SK-N-SH (cell line): ENCODE measurements around the gene SHTN1. TPM values are rescaled to one million over a fixed set of nuclear protein-coding genes. Genes with fewer than 3 reads are reported as not detected.

Experiments
- CTCF ChIA-PET: fragments of 300-600, 350-600 bp; formaldehyde crosslinking; extraction: SDS; loops from one replicate; lab custom pipeline; 2021; lab: Yijun Ruan, JAX
- POLR2A ChIA-PET: fragments of 350-600 bp; sonication (Branson Sonifier 250); formaldehyde crosslinking; extraction: SDS; loops from one replicate; lab custom pipeline; 2020; ENCODE audit warnings: antibody characterized with exemption, inconsistent platforms; lab: Yijun Ruan, JAX
- DNase-seq: peaks from one replicate; pipeline ENCODE4 v3.0.0; 2012
- H2AFZ ChIP-seq: fragments of 200-600 bp; sonication (generic); 2 replicates; pipeline ENCODE4 v1.8.1; 2016; ENCODE audit warnings: antibody characterized with exemption, mild to moderate bottlenecking, low read depth
- H3F3A ChIP-seq: fragments of 200-600 bp; sonication (generic); replicated peaks from 2 replicates; pipeline ENCODE3; 2016; ENCODE audit warnings: antibody characterized with exemption, mild to moderate bottlenecking; ENCODE audit not compliant: insufficient read depth
- H3K27ac ChIP-seq, 2 experiments: fragments of 200-500 bp in 1 of 2; fragments of 200-600 bp in 1 of 2; sonication (Bioruptor generic) in 1 of 2; sonication (generic), shearing (Covaris generic) in 1 of 2; 2 replicates each; pipeline versions ENCODE4 v1.5.1 to v1.6.1; 2014 to 2016; ENCODE audit warnings: low read depth in 2 of 2, inconsistent platforms in 1 of 2, low read length in 1 of 2, mild to moderate bottlenecking in 1 of 2, mixed read lengths in 1 of 2
- H3K27me3 ChIP-seq: fragments of 200-600 bp; sonication (generic), shearing (Covaris generic); 2 replicates; pipeline ENCODE4 v1.6.1; 2016; ENCODE audit warnings: mixed run types; ENCODE audit not compliant: insufficient read depth
- H3K36me3 ChIP-seq, 2 experiments: fragments of 200-500 bp in 1 of 2; fragments of 200-600 bp in 1 of 2; sonication (Bioruptor generic) in 1 of 2; sonication (generic) in 1 of 2; replicated peaks in 1 of 2; 2 replicates each; pipeline versions ENCODE3 to v1.5.1; 2014 to 2016; ENCODE audit warnings: low read length in 1 of 2, mild to moderate bottlenecking in 1 of 2; ENCODE audit not compliant: insufficient read depth in 2 of 2, control insufficient read depth in 1 of 2
- H3K4me1 ChIP-seq, 2 experiments: fragments of 200-500 bp in 1 of 2; fragments of 200-600 bp in 1 of 2; sonication (Bioruptor generic) in 1 of 2; sonication (generic), shearing (Covaris generic) in 1 of 2; 2 replicates each; pipeline versions ENCODE4 v1.5.1 to v1.6.1; 2014 to 2016; ENCODE audit warnings: low read depth in 1 of 2, low read length in 1 of 2, mixed run types in 1 of 2; ENCODE audit not compliant: insufficient read depth in 2 of 2, control insufficient read depth in 1 of 2
- H3K4me2 ChIP-seq: fragments of 200-600 bp; sonication (generic), shearing (Covaris generic); 2 replicates; pipeline ENCODE4 v1.6.1; 2017; ENCODE audit warnings: mixed run types
- H3K4me3 ChIP-seq, 2 experiments: fragments of 200-500 bp in 1 of 2; fragments of 200-600 bp in 1 of 2; sonication (Bioruptor generic) in 1 of 2; sonication (generic), shearing (Covaris generic) in 1 of 2; 2 replicates each; pipeline versions ENCODE4 v1.5.1 to v1.8.1; 2014 to 2016; ENCODE audit warnings: low read depth in 2 of 2, inconsistent platforms in 1 of 2, low read length in 1 of 2, mild to moderate bottlenecking in 1 of 2, mixed read lengths in 1 of 2, moderate library complexity in 1 of 2
- H3K79me2 ChIP-seq: fragments of 200-600 bp; sonication (generic); 2 replicates; pipeline ENCODE4 v1.8.1; 2017; ENCODE audit warnings: mild to moderate bottlenecking; ENCODE audit not compliant: insufficient read depth
- H3K9ac ChIP-seq: fragments of 200-600 bp; sonication (generic); 2 replicates; pipeline ENCODE4 v1.6.1; 2017; ENCODE audit warnings: mixed run types
- H3K9me2 ChIP-seq: fragments of 200-600 bp; sonication (generic); 2 replicates; pipeline ENCODE4 v1.6.1; 2017; ENCODE audit warnings: mixed run types
- H3K9me3 ChIP-seq: fragments of 200-600 bp; sonication (generic); 2 replicates; pipeline ENCODE4 v1.6.1; 2017; ENCODE audit warnings: mixed run types, mild to moderate bottlenecking, moderate library complexity
- H4K20me1 ChIP-seq: fragments of 200-600 bp; sonication (generic); 2 replicates; pipeline ENCODE4 v1.6.1; 2017; ENCODE audit warnings: mild to moderate bottlenecking, mixed run types; ENCODE audit not compliant: insufficient read depth
- CTCF ChIP-seq: fragments of 200-600 bp; sonication (generic); IDR thresholded peaks from 2 replicates; pipeline ENCODE4 v1.6.1; 2017; ENCODE audit warnings: antibody characterized with exemption, mild to moderate bottlenecking, moderate library complexity
- ELF1 ChIP-seq: IDR thresholded peaks from 2 replicates; pipeline ENCODE4 v1.4.0; 2012
- EZH2phosphoT487 ChIP-seq: fragments of 200-600 bp; sonication (generic); IDR thresholded peaks from 2 replicates; pipeline ENCODE4 v1.6.1; 2017; ENCODE audit warnings: low read depth, mixed run types, mild to moderate bottlenecking, antibody characterized with exemption, moderate library complexity, borderline replicate concordance
- IRF3 ChIP-seq: fragments of 150-350 bp; IDR thresholded peaks from 2 replicates; pipeline ENCODE4 v1.6.1; 2016; ENCODE audit warnings: mild to moderate bottlenecking, low read depth, low read length
- JUND ChIP-seq: IDR thresholded peaks from 2 replicates; pipeline ENCODE4 v1.4.0; 2012
- MXI1 ChIP-seq: IDR thresholded peaks from 2 replicates; pipeline ENCODE4 v1.6.1; 2012; ENCODE audit warnings: mild to moderate bottlenecking, low read depth, low read length, improper control_type of control experiment
- NRF1 ChIP-seq: IDR thresholded peaks from 2 replicates; pipeline ENCODE4 v1.6.1; 2012; ENCODE audit warnings: low read depth, mild to moderate bottlenecking, low read length
- PBX3 ChIP-seq: IDR thresholded peaks from 2 replicates; pipeline ENCODE4; 2012
- POLR2AphosphoS5 ChIP-seq: IDR thresholded peaks from 2 replicates; pipeline ENCODE4 v1.6.1; 2012; ENCODE audit warnings: low read depth, low read length
- REST ChIP-seq: IDR thresholded peaks from 2 replicates; pipeline ENCODE4 v1.6.1; 2012; ENCODE audit warnings: mild to moderate bottlenecking, low read depth, low read length, moderate library complexity
- RFX5 ChIP-seq: IDR thresholded peaks from 2 replicates; pipeline ENCODE4 v1.6.1; 2012; ENCODE audit warnings: mild to moderate bottlenecking, improper control_type of control experiment, low read length
- SIN3A ChIP-seq: IDR thresholded peaks from 2 replicates; pipeline ENCODE4 v1.6.1; 2012; ENCODE audit warnings: low read depth, mild to moderate bottlenecking, low read length, moderate library complexity, borderline replicate concordance
- TEAD4 ChIP-seq: IDR thresholded peaks from 2 replicates; pipeline ENCODE4 v1.4.0; 2012; ENCODE audit warnings: mild to moderate bottlenecking, borderline replicate concordance; ENCODE audit not compliant: insufficient read depth
- USF1 ChIP-seq: IDR thresholded peaks from 2 replicates; pipeline ENCODE4 v1.4.0; 2012; ENCODE audit warnings: low read depth, borderline replicate concordance
- ZBTB33 ChIP-seq: IDR thresholded peaks from 2 replicates; pipeline ENCODE4 v1.4.0; 2012; ENCODE audit warnings: low read depth, borderline replicate concordance
- WGBS: methylation state at CpG from one replicate; pipeline ENCODE4 v1.1.6; 2017; ENCODE audit warnings: low lambda C conversion rate; 5-methylcytosine and 5-hydroxymethylcytosine counted together
- polyA plus RNA-seq, 3 experiments: library from polyadenylated mRNA; depleted of rRNA; stranded (reverse); fragments of >200 nt; gene quantifications; 2 replicates each; pipeline ENCODE4 v1.2.3, GENCODE V29; 2012

The SHTN1 gene
- polyA plus RNA-seq, 1 of the 3 experiments (the other 2 are of a cell fraction) = 5.2 TPM

- no peak for TF ChIP-seq EZH2phosphoT487
These were observed 32.9 kb downstream of the SHTN1 start (continued) for GRCh38 chr10:116972131-116972530.

- POLR2A ChIA-PET = no interaction called here
- CTCF ChIA-PET = no interaction called here
These were observed 34.9 kb downstream of the SHTN1 start for GRCh38 chr10:116970050-116970449.

More at GRCh38 chr10:116970050-116970449, 34.9 kb downstream of the SHTN1 start:
- TF ChIP-seq NRF1 = no peak
- no peak for TF ChIP-seq TEAD4
- TF ChIP-seq ZBTB33 = no peak
- TF ChIP-seq JUND = no peak
- no peak for TF ChIP-seq PBX3
- no peak for TF ChIP-seq REST
- no peak for TF ChIP-seq CTCF
- TF ChIP-seq USF1 = no peak
- no peak for TF ChIP-seq RFX5
- TF ChIP-seq SIN3A = no peak
- TF ChIP-seq MXI1 = no peak
- no peak for TF ChIP-seq POLR2AphosphoS5
- no peak for TF ChIP-seq IRF3
- no peak for TF ChIP-seq EZH2phosphoT487
- no peak for TF ChIP-seq ELF1
- H3K9ac ChIP-seq = no peak overlapping the region
- no peak overlapping the region for H3K4me2 ChIP-seq
- peaks cover 0 to 27% of the 10 kb centered on the region in 2 experiments for H3K36me3 ChIP-seq
- no peak overlapping the region for H2AFZ ChIP-seq
- H4K20me1 ChIP-seq = no peaks in the 10 kb centered on the region
- H3K9me3 ChIP-seq = no peaks in the 10 kb centered on the region
- no peaks in the 10 kb centered on the region for H3K9me2 ChIP-seq
- H3K27ac ChIP-seq = no peak overlapping the region
- H3K4me1 ChIP-seq = peaks cover 2 to 15% of the 10 kb centered on the region in 2 experiments; a peak in 2 of 4 replicates
- H3K27me3 ChIP-seq = no peaks in the 10 kb centered on the region
- peaks cover 16% of the 10 kb centered on the region for H3F3A ChIP-seq
- 98% methylated on average over 5 of the region's 5 CpGs for WGBS
- no peaks in the 10 kb centered on the region for H3K79me2 ChIP-seq
- no peak for DNase-seq
- no peak overlapping the region for H3K4me3 ChIP-seq
